HEK293T (cell line): ENCODE results near the gene KCNN2.

Experiments used
- FOXK2 ChIP-seq: fragments of 450-650 bp; IDR thresholded peaks from 2 replicates; pipeline ENCODE4 v1.6.1; 2016; ENCODE audit warnings: mild to moderate bottlenecking
- SUZ12 ChIP-seq: fragments of 450-650 bp; IDR thresholded peaks from 2 replicates; pipeline ENCODE4 v1.6.1; 2016; ENCODE audit warnings: mild to moderate bottlenecking

GRCh38 chr5:114363837-114364236, 2.0 kb downstream of the KCNN2 start:
- TF ChIP-seq SUZ12: no peak
- TF ChIP-seq FOXK2: no peak
